Measurements from ENCODE around the gene NKX6-2. TPM values are rescaled to one million over a fixed set of nuclear protein-coding genes. Genes with fewer than 3 reads are reported as not detected.

Gene NKX6-2
- total and polyA plus RNA-seq, 11 donors, result 0.03 to 0.27 TPM; not detected in 9

GRCh38 chr10:132746386-132746785 lies 39.6 kb downstream of the NKX6-2 start:
- DNase-seq (no peak), ATAC-seq (no peak)
- no peak overlapping the region for H3K4me3 ChIP-seq
- H3K9me3 ChIP-seq, result no peaks in the 10 kb centered on the region
- intact Hi-C loops (cut with DNase I), result no loop called here
- peaks cover 0 to 41% (median 17%) of the 10 kb centered on the region in 9 donors for H3K36me3 ChIP-seq
- no peaks in the 10 kb centered on the region for H3K4me1 ChIP-seq
- WGBS, 4 donors, result 89 to 91% (median 91%) methylated on average over 14 of the region's 14 CpGs
- no peaks in the 10 kb centered on the region for H3K27me3 ChIP-seq
- H3K27ac ChIP-seq, result peak overlapping the region in 1 of 12 donors; percentile 22
- no peak for TF ChIP-seq CTCF (IDR thresholded peaks at IDR 0.05)
- TF ChIP-seq POLR2A (IDR thresholded peaks at IDR 0.05), result no peak

DNA sequence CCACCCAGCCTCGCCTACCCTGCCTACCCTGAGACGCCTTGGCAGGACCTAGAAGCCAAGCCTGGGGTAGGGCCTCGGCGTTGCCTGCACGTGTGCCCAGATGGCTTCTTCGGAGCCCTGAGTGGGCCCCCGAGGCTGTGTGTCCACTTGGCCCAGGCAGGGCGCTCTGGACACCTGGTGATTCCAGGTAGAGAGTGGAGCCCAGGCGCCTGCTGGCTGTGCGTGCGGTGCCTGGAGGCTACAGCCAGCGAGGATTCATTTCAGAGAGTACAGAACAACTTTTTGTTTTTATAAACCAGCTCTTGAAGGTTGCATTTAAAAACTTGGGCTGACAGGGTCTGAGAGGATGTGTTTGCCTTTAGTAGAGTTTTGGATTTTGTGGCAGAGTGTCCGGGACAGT lies 40.0 kb downstream of the NKX6-2 start:
- intact Hi-C loops (cut with DNase I), result no loop called here
- no peak for ATAC-seq
- DNase-seq, result no peak
- Histone ChIP-seq H3K9me3 (no peaks in the 10 kb centered on the region), H3K36me3 (peaks cover 0 to 41% (median 14%) of the 10 kb centered on the region in 9 donors), H3K4me3 (no peak overlapping the region), H3K27ac (no peak overlapping the region), H3K4me1 (no peaks in the 10 kb centered on the region), H3K27me3 (no peaks in the 10 kb centered on the region)
- WGBS, 4 donors, result 94 to 100% (median 95%) methylated on average over 12 to 13 of the region's 13 CpGs
- TF ChIP-seq CTCF (IDR thresholded peaks at IDR 0.05) (no peak), POLR2A (IDR thresholded peaks at IDR 0.05) (no peak)

GRCh38 chr10:132745511-132745910 lies 40.4 kb downstream of the NKX6-2 start:
- 93 to 100% (median 97%) methylated on average over 4 to 17 of the region's 17 CpGs for WGBS, 4 donors
- TF ChIP-seq CTCF (IDR thresholded peaks at IDR 0.05) (no peak), POLR2A (IDR thresholded peaks at IDR 0.05) (no peak)

DNA sequence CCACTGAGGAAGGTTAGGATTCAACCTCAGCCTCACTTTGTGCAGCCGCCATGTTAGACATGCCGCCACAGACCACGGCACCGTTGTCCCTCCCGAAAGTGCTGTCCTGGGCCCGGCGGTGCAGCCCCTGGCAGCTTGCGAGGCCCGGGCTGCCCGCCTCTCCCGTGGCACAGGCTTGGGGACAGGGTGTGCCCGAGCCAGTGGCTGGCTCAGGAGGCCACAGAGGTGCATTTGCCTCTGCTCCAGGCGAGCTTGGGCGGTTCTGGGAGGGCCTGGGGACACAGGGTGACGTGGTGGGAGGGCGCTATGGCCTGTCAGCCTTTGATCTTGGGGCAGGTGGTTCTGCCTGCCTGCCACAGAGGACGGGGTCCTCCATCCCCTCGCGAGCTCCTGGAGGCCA lies 41.1 kb downstream of the NKX6-2 start:
- 95 to 97% (median 97%) methylated on average over 4 to 19 of the region's 19 CpGs for WGBS, 4 donors
- intact Hi-C loops (cut with DNase I), result no loop called here
- Histone ChIP-seq H3K36me3 (peaks cover 0 to 33% (median 6%) of the 10 kb centered on the region in 9 donors), H3K4me3 (no peak overlapping the region), H3K27me3 (no peaks in the 10 kb centered on the region), H3K4me1 (no peaks in the 10 kb centered on the region), H3K27ac (no peak overlapping the region), H3K9me3 (no peaks in the 10 kb centered on the region)
- ATAC-seq (no peak), DNase-seq (no peak)
- TF ChIP-seq POLR2A (IDR thresholded peaks at IDR 0.05), result no peak
- TF ChIP-seq CTCF (IDR thresholded peaks at IDR 0.05), result no peak

More at GRCh38 chr10:132745511-132745910, 40.4 kb downstream of the NKX6-2 start:
- Histone ChIP-seq H3K27ac (no peak overlapping the region), H3K4me3 (no peak overlapping the region), H3K36me3 (peaks cover 0 to 40% (median 12%) of the 10 kb centered on the region in 9 donors), H3K27me3 (no peaks in the 10 kb centered on the region), H3K9me3 (no peaks in the 10 kb centered on the region), H3K4me1 (no peaks in the 10 kb centered on the region)
- DNase-seq, result no peak
- intact Hi-C loops (cut with DNase I), result no loop called here
- no peak for ATAC-seq
